Measurements from ENCODE around the gene BACE1-AS.
"Not testable (repeated sequence)": the region's sequence is repeated elsewhere in the genome, so short reads cannot be mapped to it uniquely, and the experiment has no call there.

BACE1-AS gene

DNA sequence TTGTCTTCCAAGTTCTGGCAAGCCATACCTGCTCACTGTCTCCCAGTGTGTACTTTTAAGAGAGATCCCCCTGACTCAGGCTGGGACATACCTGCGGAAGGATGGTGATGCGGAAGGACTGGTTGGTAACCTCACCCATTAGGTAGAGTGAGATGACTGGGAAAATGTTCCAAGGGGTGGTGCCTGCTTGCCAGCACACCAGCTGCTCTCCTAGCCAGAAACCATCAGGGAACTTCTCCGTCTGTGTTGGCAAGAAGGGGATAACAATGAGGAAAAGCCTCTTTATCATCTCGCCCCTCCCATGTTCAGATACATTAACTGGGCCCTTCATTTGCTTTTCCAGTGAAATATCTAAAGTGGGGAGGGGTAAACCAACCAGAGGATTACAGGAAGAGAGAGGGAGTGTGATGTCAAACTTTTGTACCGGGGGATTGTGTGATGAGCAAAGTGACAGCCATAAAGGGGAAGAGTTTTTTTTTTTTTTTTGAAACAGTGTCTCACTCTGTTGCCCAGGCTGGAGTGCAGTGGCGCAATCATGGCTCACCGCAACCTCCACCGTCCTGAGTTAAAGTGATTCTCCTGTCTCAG, at the start of gene BACE1-AS:
Gene BACE1-AS, plus strand, starts transcription at position 538 of the 588 bp plus-strand sequence.
- DNase-seq = no peak

GRCh38 chr11:117248341-117248740, 42.8 kb upstream of the BACE1-AS start:
- DNase-seq = no peak

GRCh38 chr11:117249571-117249970, 41.6 kb upstream of the BACE1-AS start:
- DNase-seq = no peak

- no peak for DNase-seq
These were observed 39.6 kb upstream of the BACE1-AS start for GRCh38 chr11:117251506-117251905.

DNA sequence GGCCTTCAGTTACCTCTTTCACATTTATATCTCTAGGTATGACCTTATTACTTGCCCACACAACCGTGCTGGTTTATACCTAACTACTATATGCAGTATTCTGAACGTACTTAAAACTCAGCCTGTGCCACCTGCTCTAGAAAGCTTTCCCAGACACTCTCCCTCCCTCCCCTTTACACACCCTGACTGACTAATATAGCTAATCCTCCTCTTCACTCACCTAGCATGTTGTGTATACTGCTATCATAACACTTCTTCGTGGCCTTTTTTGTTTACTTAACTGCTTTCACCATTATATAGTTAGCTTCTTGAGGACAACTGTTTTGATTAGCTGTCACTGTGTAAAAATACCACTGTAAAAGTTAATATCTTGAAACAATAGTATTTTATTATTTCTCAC, 35.2 kb upstream of the BACE1-AS start:
- DNase-seq = no peak

- no peak for DNase-seq
These were observed 34.6 kb upstream of the BACE1-AS start for GRCh38 chr11:117256573-117256972.

DNA sequence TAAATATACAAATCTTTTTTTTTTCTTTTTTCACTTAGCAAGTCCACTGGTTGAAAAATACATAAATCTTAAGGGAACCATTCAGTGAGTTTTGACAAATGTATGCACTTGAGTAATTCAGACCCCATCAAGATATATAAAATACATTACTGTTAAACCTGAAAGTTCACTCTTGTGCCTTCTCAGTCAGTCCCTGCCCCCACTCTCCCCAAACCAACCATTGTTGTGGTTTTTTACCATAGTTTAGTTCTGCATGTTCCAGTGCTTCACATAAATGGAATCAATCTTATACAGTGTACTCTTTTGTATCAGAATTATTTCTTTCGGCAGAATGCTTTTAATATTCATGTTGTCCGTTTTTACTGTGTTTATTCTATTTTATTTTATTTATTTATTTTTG, 32.6 kb upstream of the BACE1-AS start:
- no peak for DNase-seq

DNA sequence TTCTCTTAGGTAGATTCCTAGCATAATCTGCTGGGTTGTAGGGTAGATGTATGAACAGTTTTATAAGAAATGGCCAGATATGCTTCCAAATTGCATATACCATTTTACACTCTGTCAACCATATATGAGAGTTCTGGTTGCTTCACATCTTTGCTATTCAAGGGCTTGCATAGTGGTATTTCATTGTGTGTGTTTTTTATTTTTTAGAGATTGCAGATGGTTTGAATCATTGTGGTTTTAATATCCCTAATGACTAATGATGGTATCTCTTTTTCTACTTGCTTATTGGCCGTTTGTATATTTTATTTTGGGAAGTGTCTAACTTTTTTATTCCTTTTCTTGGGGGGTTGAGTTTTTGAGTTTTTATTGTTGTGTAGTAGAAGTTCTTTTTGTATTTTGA, 31.7 kb upstream of the BACE1-AS start:
- no peak for DNase-seq

DNA sequence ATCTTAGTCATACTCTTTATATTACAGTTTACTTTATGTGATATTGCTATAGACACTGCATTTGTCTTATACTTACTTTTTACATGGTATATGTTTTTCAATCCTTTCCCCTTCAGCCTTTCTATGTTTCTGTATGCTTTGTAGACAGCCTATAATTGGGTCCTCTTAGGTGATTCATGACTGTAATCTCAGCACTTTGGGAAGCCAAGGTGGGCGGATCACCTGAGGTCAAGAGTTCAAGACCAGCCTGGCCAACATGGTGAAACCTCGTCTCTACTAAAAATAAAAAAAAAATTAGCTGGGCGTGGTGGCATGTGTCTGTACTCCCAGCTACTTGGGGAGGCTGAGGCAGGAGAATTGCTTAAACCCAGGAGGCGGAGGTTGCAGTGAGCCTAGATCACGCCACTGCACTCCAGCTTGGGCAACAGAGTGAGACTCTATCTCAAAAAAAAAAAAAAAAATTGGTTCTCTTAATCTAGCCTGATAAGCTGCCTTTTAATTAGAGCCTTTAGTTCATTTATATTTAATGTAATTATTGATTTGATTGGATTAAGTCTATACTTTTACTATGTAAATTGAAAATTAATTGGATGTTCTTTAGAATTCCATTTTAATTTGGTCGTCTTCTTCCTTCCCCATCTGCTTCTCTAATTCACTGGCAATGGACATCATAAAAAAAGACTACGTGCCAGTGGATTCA, 26.4 kb upstream of the BACE1-AS start:
- not testable (repeated sequence) for DNase-seq

GRCh38 chr11:117265745-117266144, 25.4 kb upstream of the BACE1-AS start:
- no peak for DNase-seq

DNA sequence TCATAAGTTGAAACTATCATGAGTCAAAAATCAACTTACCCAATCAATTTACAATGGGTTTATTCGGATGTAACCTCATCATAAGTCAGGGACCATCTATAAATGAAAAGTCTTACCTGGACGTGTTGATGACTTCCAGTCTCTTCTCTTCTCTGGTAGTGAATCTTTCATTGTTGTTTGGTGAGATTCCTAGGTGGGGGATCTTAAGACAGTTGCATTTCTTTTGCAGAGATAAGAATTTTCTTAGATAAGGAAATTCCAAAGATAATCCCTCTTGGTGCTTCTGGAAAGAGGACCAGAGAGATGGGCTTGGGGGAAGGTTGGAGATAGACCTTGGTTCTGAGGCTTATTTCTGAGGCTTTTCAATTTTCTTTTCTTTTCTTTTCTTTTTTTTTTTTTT, 21.3 kb upstream of the BACE1-AS start:
- no peak for DNase-seq

DNA sequence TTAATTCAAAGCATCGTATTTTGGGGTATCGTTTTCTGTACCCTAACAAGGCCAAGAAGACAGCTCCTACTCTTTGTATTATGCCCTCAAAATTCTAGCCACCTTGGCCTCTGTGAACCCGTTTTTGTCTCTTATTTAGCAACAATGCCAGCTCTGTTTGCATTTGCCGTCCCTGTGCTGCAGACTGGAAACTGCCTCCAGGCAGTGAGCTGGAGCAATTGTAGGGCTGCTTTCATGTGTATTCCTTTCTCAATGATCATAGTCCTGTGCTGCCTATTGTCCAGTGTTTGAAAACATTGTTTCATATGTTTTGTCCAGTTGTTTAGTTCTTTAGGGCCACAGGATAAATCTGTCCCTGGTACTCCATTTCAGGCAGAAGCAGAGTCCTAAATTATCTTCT, 19.9 kb upstream of the BACE1-AS start:
- DNase-seq = no peak

DNA sequence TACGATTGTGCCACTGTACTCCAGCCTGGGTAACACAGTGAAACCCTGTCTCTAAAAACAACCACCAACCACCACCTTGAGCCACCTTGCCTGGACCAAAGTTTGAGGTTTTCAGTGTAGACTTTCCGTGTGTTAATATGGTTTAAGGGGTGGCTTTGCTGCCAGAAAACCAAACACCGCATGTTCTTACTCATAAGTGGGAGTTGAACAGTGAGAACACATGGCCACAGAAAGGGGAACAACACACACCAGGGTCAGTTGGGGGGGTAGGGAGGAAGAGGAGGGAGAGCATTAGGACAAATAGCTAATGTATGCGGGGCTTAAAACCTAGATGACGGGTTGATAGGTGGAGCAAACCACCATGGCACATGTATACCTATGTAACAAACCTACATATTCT, 19.0 kb upstream of the BACE1-AS start:
- not testable (repeated sequence) for DNase-seq

- no peak for DNase-seq
These were observed 17.4 kb upstream of the BACE1-AS start for GRCh38 chr11:117273550-117274289.

GRCh38 chr11:117278347-117278746, 12.8 kb upstream of the BACE1-AS start:
- DNase-seq = no peak

GRCh38 chr11:117279711-117280376, 11.3 kb upstream of the BACE1-AS start:
- DNase-seq = peak in 1 of 2 donors; percentile 39

GRCh38 chr11:117281159-117281558, 10.0 kb upstream of the BACE1-AS start:
- DNase-seq = no peak

- DNase-seq = no peak
These were observed 9.3 kb upstream of the BACE1-AS start for GRCh38 chr11:117281869-117282268.

- DNase-seq = no peak
These were observed 8.2 kb upstream of the BACE1-AS start for GRCh38 chr11:117282956-117283355.

DNA sequence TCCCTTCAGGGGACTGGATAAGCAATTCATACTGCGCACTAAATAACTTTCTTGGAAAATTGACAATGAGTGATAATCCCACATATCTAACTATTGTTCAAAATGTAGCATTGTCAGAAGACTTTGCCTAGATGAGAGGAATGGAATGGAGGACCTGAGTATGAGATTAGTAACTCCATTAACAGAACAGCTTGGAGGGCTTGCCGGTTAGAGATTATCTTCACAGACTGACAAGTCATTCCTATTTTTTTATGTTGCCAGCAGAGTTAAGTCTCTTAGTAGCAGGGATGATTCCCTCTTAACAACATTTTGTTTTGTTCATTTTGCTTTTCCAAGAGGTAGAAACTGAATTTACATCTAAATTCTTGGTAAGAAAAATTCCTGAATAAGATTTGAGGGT, 7.1 kb upstream of the BACE1-AS start:
- DNase-seq = no peak

- no peak for DNase-seq
These were observed 4.6 kb upstream of the BACE1-AS start for GRCh38 chr11:117286588-117286987.

- no peak for DNase-seq
These were observed 3.5 kb upstream of the BACE1-AS start for GRCh38 chr11:117287668-117288067.

DNA sequence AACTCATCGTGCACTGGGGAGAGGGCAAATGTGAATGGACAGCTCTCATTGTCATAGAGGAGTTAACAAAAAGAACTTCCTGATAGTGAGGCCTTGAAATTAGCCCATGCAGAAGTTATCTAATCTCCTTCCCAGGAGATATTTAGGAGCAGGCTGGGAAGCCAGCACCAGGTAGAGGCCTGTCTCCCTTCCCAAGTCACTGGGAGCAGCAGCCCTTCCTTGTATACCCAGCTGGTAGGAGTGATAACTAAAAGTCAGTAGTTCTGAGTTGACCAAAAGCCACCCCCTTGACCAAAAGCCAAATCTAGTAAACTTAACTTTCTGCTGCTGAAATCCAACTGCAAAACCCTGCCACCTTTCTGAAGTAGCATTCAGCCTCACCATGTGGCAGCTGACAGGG, 1.4 kb upstream of the BACE1-AS start:
- DNase-seq = no peak

DNA sequence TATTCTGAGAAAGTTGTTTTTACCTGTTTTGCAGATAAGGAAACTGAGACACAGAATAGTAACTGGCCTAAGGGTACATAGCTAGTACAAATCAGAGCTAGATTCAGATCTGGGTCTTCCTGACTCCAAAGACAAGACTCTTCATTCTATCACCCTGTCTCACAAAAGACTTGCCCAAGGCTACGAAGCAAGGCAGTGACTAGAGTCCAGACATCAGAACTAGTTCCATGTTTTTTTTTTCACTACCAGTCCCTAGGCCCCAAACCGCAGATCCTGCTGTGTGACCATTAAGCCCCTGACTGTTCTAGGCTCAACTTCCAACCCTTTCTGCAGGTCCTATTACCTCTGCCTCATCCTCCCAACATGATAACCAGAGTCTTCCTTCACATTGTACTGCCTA, 1.5 kb downstream of the BACE1-AS start:
- DNase-seq = no peak

All from CD4-positive, alpha-beta T cell treated with Interleukin-1 beta for 1 hour (primary cell).